GM12878 (cell line): ENCODE results near the gene CRYAB. TPM values are rescaled to one million over a fixed set of nuclear protein-coding genes. Genes with fewer than 3 reads are reported as not detected.

Experiments used
- BMI1 ChIP-seq: fragments of 450-650 bp; IDR thresholded peaks from 2 replicates; pipeline ENCODE4 v1.6.1; 2016; ENCODE audit warnings: mild to moderate bottlenecking, moderate library complexity, borderline replicate concordance
- MAX ChIP-seq: IDR thresholded peaks from 2 replicates; pipeline ENCODE4 v1.6.1; 2012; ENCODE audit warnings: low read depth, low read length, improper control_type of control experiment
- PML ChIP-seq: IDR thresholded peaks from 2 replicates; pipeline ENCODE4 v1.6.1; 2012; ENCODE audit warnings: low read length, inconsistent platforms
- REST ChIP-seq: IDR thresholded peaks from 2 replicates; pipeline ENCODE4 v1.6.1; 2012; ENCODE audit warnings: mild to moderate bottlenecking, low read depth, low read length
- USF1 ChIP-seq: IDR thresholded peaks from 2 replicates; pipeline ENCODE4 v1.6.1; 2011; ENCODE audit warnings: borderline replicate concordance, low read depth, mild to moderate bottlenecking, moderate library complexity, mixed read lengths, low read length; ENCODE audit not compliant: insufficient read depth; ENCODE audit errors: extremely low read length
- ZNF207 ChIP-seq: fragments of 450-650 bp; IDR thresholded peaks from 2 replicates; pipeline ENCODE4 v1.6.1; 2014; ENCODE audit warnings: antibody characterized with exemption, mild to moderate bottlenecking, borderline replicate concordance
- ZNF687 ChIP-seq: fragments of 450-650 bp; IDR thresholded peaks from 2 replicates; pipeline ENCODE4 v1.6.1; 2017; ENCODE audit warnings: mild to moderate bottlenecking, moderate library complexity
- polyA plus RNA-seq, 11 experiments: library from polyadenylated mRNA; depleted of rRNA in 4 of 11; unstranded in 6 of 11; stranded (reverse) in 5 of 11; fragments of >200 nt; fragmentation: Nextera tagmentation in 4 of 11; fragmentation: Illumina TruSeq in 1 of 11; extraction: Ambion mirVana in 4 of 11; extraction: Trizol in 1 of 11; gene quantifications; 1 replicate in 1 of 11; 2 replicates in 10 of 11; pipeline versions ENCODE4 v1.2.1 to v1.2.3, GENCODE V29; 2011 to 2016; ENCODE audit warnings: inconsistent platforms in 2 of 11, missing spikeins in 2 of 11, low read depth in 1 of 11
- total RNA-seq, 4 experiments: library from RNA; depleted of rRNA in 3 of 4; stranded (reverse); fragments of >200 nt in 3 of 4; fragmentation: Illumina TruSeq in 1 of 4; extraction: Trizol in 1 of 4; gene quantifications; 2 replicates each; pipeline versions ENCODE4 v1.2.1 to v1.2.3, GENCODE V29; 2013 to 2021

Gene CRYAB
- total and polyA plus RNA-seq, 10 of the 15 experiments (the other 5 are each of a cell fraction or from before 2014, with no cell fraction given): 0.72 to 1.0 TPM; not detected in 8

- TF ChIP-seq USF1 (no peak), MAX (no peak), PML (no peak), ZNF207 (no peak), REST (no peak), BMI1 (no peak), ZNF687 (no peak)
These were observed 25.8 kb upstream of the CRYAB start (continued) for GRCh38 chr11:111937461-111937769.
